ENCODE data around the gene HS3ST2. TPM values are rescaled to one million over a fixed set of nuclear protein-coding genes. Genes with fewer than 3 reads are reported as not detected.
A peak's percentile ranks its signal among the peaks of the same experiment; 100 is the strongest.

HS3ST2 gene
- not detected for total RNA-seq
- polyA plus RNA-seq, result not detected

DNA sequence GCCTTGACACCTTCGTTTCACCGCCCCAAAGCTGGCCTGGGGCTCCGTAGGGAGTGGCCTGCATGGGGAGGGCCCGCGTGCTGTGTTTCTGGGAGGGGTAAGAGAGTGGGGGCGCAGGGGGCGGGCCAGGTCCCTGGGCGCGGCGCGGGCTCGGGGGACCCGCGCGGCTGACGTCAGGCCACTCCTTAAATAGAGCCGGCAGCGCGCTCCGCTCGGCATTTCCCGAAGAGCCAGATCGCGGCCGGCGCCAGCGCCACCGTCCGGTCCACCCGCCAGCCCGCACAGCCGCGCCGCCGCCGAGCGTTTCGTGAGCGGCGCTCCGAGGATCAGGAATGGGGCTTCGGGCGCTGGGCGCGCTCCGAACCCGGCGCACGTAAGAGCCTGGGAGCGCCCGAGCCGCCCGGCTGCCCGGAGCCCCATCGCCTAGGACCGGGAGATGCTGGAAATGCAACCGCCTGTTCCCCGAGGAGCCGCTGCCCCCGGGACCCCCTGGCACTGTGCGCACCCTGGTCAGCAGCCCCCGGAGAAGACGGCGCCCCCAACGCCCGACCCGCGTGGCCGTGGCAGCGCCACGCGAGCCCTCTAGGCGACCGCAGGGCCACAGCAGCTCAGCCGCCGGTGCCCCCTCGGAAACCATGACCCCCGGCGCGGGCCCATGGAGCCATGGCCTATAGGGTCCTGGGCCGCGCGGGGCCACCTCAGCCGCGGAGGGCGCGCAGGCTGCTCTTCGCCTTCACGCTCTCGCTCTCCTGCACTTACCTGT lies at the start of gene HS3ST2:
Gene HS3ST2, plus strand, starts transcription at position 215 of the 763 bp plus-strand sequence. Its CDS starts 449 bp downstream, at position 664.
- POLR2A ChIA-PET, result no interaction called here
- peaks cover 31 to 47% of the 10 kb centered on the region in 2 donors for H3K27me3 Mint-ChIP-seq
- H3K27ac Mint-ChIP-seq, result peak within 1 kb of the TSS in 1 of 8 donors; percentile 76
- no peak within 1 kb of the TSS for H3K4me3 ChIP-seq (ENCODE audit: low read length)
- CTCF ChIA-PET, result no interaction called here
- H3K36me3 ChIP-seq (ENCODE audit: insufficient read depth, low read length), result no peaks in the 10 kb centered on the region
- H3K9me3 Mint-ChIP-seq, result peaks cover 0 to 2% (median 0%) of the 10 kb centered on the region in 5 donors
- no peaks in the 10 kb centered on the region for H3K4me1 Mint-ChIP-seq
- no peaks in the 10 kb centered on the region for H3K36me3 Mint-ChIP-seq
- H3K4me3 Mint-ChIP-seq, result peak within 1 kb of the TSS in 1 of 7 donors; percentile 69
- no peaks in the 10 kb centered on the region for H3K9me3 ChIP-seq (ENCODE audit: low read length)
- H3K27ac ChIP-seq (ENCODE audit: low read depth, low read length), result no peak within 1 kb of the TSS
- no peaks in the 10 kb centered on the region for H3K4me1 ChIP-seq (ENCODE audit: insufficient read depth, low read length)
- DNase-seq, result no peak
- peaks cover 8% of the 10 kb centered on the region for H3K27me3 ChIP-seq (ENCODE audit: insufficient read depth, low read length, poor library complexity, severe bottlenecking)

DNA sequence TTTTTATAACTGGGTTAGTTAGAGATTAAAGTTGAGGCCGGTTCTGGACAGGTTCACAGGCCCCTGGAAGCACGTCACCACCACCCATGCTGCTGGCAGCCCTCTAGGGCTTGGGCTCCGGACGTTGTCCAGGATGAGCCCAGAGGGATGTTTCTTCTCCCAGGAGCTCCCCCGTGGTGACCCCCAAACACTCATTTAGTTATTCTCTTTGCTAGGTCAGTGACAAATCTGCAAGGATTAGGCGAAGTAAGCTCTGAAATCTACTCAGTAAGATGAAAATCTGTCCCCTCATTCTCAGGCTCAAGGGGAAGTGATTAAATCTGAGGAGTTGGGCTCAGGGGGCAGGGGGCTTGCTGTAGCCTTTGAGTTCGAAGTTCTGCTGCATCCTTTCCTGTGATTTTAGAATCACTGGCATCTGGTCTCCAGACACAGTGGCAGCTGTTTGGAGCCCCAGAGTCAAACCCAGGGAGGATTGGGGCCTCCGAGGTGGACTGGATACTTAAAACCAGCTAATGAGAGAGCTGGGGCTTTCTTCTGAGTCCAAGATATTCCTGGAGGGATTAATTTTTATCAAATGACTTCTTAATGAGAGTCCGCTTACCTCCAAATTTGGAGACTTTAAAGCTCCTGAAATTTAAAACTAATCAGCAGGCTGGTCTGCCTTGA lies 49.2 kb upstream of the HS3ST2 start:
- no peaks in the 10 kb centered on the region for H3K36me3 ChIP-seq (ENCODE audit: insufficient read depth, low read length)
- no peaks in the 10 kb centered on the region for H3K9me3 ChIP-seq (ENCODE audit: low read length)
- H3K27ac Mint-ChIP-seq, result no peak overlapping the region
- H3K4me1 Mint-ChIP-seq, result no peaks in the 10 kb centered on the region
- no peaks in the 10 kb centered on the region for H3K27me3 ChIP-seq (ENCODE audit: insufficient read depth, low read length, poor library complexity, severe bottlenecking)
- H3K4me1 ChIP-seq (ENCODE audit: insufficient read depth, low read length), result no peaks in the 10 kb centered on the region
- POLR2A ChIA-PET, result no interaction called here
- no peak for DNase-seq
- no peak overlapping the region for H3K4me3 ChIP-seq (ENCODE audit: low read length)
- H3K36me3 Mint-ChIP-seq, result no peaks in the 10 kb centered on the region
- H3K27ac ChIP-seq (ENCODE audit: low read depth, low read length), result no peak overlapping the region
- peaks cover 3 to 47% of the 10 kb centered on the region in 2 donors for H3K27me3 Mint-ChIP-seq
- CTCF ChIA-PET, result no interaction called here
- H3K9me3 Mint-ChIP-seq, result peaks cover 0 to 1% (median 0%) of the 10 kb centered on the region in 5 donors
- no peak overlapping the region for H3K4me3 Mint-ChIP-seq

DNA sequence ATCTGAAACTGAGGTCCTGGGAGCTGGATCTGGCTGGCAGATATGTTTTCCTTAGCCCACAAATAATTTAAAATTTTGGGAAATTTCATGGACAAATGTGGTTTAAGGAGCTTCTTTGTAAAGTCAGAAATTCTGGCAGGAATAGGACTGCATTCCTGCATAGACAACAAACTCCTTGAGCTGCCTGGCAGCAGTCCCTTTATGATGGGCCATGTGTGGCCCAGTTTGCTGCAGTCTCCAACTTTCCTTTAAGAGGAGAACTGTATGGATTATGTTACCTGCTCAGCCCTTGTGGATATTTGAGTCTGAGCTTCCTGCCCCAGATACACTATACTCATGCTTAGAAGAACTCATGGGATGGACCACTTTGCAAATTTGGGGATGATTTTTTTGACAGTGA lies 48.5 kb upstream of the HS3ST2 start:
- Mint-ChIP-seq H3K4me1 (no peaks in the 10 kb centered on the region), H3K4me3 (no peak overlapping the region), H3K27me3 (peaks cover 5 to 48% of the 10 kb centered on the region in 2 donors), H3K27ac (peak overlapping the region in 1 of 8 donors; percentile 30), H3K9me3 (peaks cover 0 to 1% (median 0%) of the 10 kb centered on the region in 5 donors), H3K36me3 (no peaks in the 10 kb centered on the region)
- CTCF ChIA-PET, result no interaction called here
- Histone ChIP-seq H3K9me3 (ENCODE audit: low read length) (no peaks in the 10 kb centered on the region), H3K4me3 (ENCODE audit: low read length) (no peak overlapping the region), H3K27ac (ENCODE audit: low read depth, low read length) (no peak overlapping the region), H3K36me3 (ENCODE audit: insufficient read depth, low read length) (no peaks in the 10 kb centered on the region), H3K27me3 (ENCODE audit: insufficient read depth, low read length, poor library complexity, severe bottlenecking) (no peaks in the 10 kb centered on the region), H3K4me1 (ENCODE audit: insufficient read depth, low read length) (no peaks in the 10 kb centered on the region)
- DNase-seq, result no peak
- POLR2A ChIA-PET, result no interaction called here

DNA sequence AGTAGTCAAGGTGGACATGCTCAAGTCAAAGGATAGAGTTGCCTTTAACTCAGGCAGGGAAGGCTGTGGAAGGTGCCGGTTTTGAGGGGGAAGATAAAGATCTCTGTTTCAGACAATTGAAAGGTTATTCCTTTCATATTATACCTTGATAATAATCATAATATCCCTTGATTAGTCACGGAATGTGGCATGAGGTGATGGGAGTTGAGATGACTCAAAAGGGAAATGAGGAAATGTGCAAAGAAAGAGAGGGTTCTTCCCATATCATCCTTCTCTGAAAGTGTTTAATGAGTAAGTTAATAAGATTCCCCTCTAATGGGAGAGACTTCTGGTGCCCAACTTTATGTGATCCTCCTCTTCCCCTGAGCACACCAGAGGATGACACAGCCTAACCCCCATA lies 43.1 kb upstream of the HS3ST2 start:
- ChIA-PET POLR2A (no interaction called here), CTCF (no interaction called here)
- Histone ChIP-seq H3K4me3 (ENCODE audit: low read length) (no peak overlapping the region), H3K27me3 (ENCODE audit: insufficient read depth, low read length, poor library complexity, severe bottlenecking) (peaks cover 4% of the 10 kb centered on the region), H3K4me1 (ENCODE audit: insufficient read depth, low read length) (no peaks in the 10 kb centered on the region), H3K27ac (ENCODE audit: low read depth, low read length) (no peak overlapping the region), H3K9me3 (ENCODE audit: low read length) (no peaks in the 10 kb centered on the region), H3K36me3 (ENCODE audit: insufficient read depth, low read length) (no peaks in the 10 kb centered on the region)
- H3K36me3 Mint-ChIP-seq, result no peaks in the 10 kb centered on the region
- peaks cover 0 to 3% (median 0%) of the 10 kb centered on the region in 5 donors for H3K9me3 Mint-ChIP-seq
- peaks cover 17 to 73% of the 10 kb centered on the region in 2 donors for H3K27me3 Mint-ChIP-seq
- no peak overlapping the region for H3K27ac Mint-ChIP-seq
- no peak for DNase-seq
- no peaks in the 10 kb centered on the region for H3K4me1 Mint-ChIP-seq
- H3K4me3 Mint-ChIP-seq, result no peak overlapping the region

DNA sequence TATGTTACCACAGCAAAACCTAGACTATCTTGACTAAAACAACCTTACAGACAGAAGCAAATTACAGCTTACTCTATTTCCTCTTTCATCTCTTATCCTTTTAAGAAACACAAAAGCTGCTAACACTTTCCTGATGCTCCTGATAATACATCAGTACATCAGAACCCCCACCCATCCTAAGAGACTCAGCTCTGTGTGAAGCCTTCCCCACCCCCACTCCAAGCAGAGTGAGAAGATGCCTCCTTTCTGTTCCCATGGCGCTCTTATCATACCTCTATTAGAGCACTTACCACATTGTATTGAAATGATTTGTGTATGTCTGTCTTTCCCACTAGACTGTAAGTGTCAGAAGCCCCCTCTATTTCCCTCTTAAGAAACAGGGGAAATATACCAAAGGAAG lies 42.4 kb upstream of the HS3ST2 start:
- H3K4me1 Mint-ChIP-seq, result no peaks in the 10 kb centered on the region
- H3K4me3 Mint-ChIP-seq, result no peak overlapping the region
- H3K27me3 Mint-ChIP-seq, result peaks cover 17 to 75% of the 10 kb centered on the region in 2 donors
- ChIA-PET CTCF (no interaction called here), POLR2A (no interaction called here)
- Histone ChIP-seq H3K9me3 (ENCODE audit: low read length) (no peaks in the 10 kb centered on the region), H3K4me3 (ENCODE audit: low read length) (no peak overlapping the region), H3K27ac (ENCODE audit: low read depth, low read length) (no peak overlapping the region), H3K4me1 (ENCODE audit: insufficient read depth, low read length) (no peaks in the 10 kb centered on the region), H3K36me3 (ENCODE audit: insufficient read depth, low read length) (no peaks in the 10 kb centered on the region), H3K27me3 (ENCODE audit: insufficient read depth, low read length, poor library complexity, severe bottlenecking) (peaks cover 4% of the 10 kb centered on the region)
- peaks cover 0 to 3% (median 0%) of the 10 kb centered on the region in 5 donors for H3K9me3 Mint-ChIP-seq
- no peaks in the 10 kb centered on the region for H3K36me3 Mint-ChIP-seq
- no peak overlapping the region for H3K27ac Mint-ChIP-seq
- DNase-seq, result no peak

DNA sequence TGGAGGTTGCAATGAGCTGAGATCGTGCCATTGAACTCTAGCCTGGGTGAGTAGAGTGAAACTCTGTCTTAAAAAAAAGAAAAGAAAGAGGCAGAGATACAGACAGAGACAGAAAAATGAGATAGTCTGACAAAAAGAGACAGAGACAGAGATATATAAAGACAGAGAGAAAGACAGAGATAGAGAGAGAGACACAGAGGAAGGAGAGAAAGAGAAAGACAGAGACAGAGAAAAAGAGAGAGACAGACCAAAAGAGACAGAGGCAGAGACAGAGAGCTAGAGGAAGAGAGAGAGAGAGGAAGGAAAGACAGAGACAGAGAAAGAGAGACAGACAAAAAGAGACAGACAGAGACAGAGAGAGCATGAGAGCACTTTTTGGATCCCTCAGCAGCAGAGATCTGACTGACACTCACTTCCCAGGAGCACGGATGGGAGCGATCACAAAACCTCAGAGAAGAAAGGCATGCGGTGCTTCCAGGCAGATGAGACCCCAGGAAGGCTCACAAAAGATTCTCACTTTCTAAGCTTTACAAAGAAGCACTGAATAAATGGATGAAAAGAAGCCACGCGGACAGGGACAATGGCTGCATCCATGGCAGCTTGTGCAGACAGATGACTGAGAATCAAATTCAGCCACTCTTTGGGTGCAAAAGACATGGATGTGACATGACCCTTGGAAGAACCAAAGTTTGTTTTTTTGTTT lies 38.6 kb upstream of the HS3ST2 start:
- no peaks in the 10 kb centered on the region for H3K4me1 Mint-ChIP-seq
- no peak overlapping the region for H3K27ac Mint-ChIP-seq
- ChIA-PET CTCF (no interaction called here), POLR2A (no interaction called here)
- H3K27me3 Mint-ChIP-seq, result peaks cover 19 to 63% of the 10 kb centered on the region in 2 donors
- no peaks in the 10 kb centered on the region for H3K4me1 ChIP-seq (ENCODE audit: insufficient read depth, low read length)
- no peaks in the 10 kb centered on the region for H3K36me3 ChIP-seq (ENCODE audit: insufficient read depth, low read length)
- H3K4me3 ChIP-seq (ENCODE audit: low read length), result no peak overlapping the region
- H3K9me3 Mint-ChIP-seq, result peaks cover 0 to 2% (median 0%) of the 10 kb centered on the region in 5 donors
- H3K36me3 Mint-ChIP-seq, result no peaks in the 10 kb centered on the region
- peaks cover 4% of the 10 kb centered on the region for H3K27me3 ChIP-seq (ENCODE audit: insufficient read depth, low read length, poor library complexity, severe bottlenecking)
- no peak for DNase-seq
- H3K4me3 Mint-ChIP-seq, result no peak overlapping the region
- no peak overlapping the region for H3K27ac ChIP-seq (ENCODE audit: low read depth, low read length)
- no peaks in the 10 kb centered on the region for H3K9me3 ChIP-seq (ENCODE audit: low read length)

DNA sequence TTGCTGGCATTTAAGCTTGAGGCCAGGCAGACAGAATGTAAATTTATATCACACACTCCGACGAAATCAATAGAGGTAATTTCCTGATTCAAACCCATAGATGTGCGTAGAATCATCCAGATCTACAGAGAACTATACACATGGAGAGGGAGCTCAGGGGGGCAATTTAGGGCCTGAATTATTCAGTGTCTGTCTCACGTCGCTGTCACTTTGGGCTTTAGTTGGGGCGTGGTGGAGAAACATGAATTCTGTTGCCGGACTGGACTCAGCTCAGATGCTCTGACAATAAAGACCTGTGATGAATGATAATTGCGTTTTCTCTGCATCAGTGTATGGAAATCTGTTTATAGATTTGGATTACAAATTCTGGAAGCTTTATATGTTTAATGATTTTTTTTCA lies 32.5 kb upstream of the HS3ST2 start:
- Histone ChIP-seq H3K27ac (ENCODE audit: low read depth, low read length) (no peak overlapping the region), H3K4me1 (ENCODE audit: insufficient read depth, low read length) (no peaks in the 10 kb centered on the region), H3K4me3 (ENCODE audit: low read length) (no peak overlapping the region), H3K27me3 (ENCODE audit: insufficient read depth, low read length, poor library complexity, severe bottlenecking) (no peaks in the 10 kb centered on the region), H3K9me3 (ENCODE audit: low read length) (no peaks in the 10 kb centered on the region), H3K36me3 (ENCODE audit: insufficient read depth, low read length) (no peaks in the 10 kb centered on the region)
- no peaks in the 10 kb centered on the region for H3K4me1 Mint-ChIP-seq
- H3K27ac Mint-ChIP-seq, result no peak overlapping the region
- no peak overlapping the region for H3K4me3 Mint-ChIP-seq
- H3K9me3 Mint-ChIP-seq, result no peaks in the 10 kb centered on the region
- H3K27me3 Mint-ChIP-seq, result peaks cover 8 to 11% of the 10 kb centered on the region in 2 donors
- H3K36me3 Mint-ChIP-seq, result no peaks in the 10 kb centered on the region
- ChIA-PET CTCF (no interaction called here), POLR2A (no interaction called here)
- DNase-seq, result no peak

DNA sequence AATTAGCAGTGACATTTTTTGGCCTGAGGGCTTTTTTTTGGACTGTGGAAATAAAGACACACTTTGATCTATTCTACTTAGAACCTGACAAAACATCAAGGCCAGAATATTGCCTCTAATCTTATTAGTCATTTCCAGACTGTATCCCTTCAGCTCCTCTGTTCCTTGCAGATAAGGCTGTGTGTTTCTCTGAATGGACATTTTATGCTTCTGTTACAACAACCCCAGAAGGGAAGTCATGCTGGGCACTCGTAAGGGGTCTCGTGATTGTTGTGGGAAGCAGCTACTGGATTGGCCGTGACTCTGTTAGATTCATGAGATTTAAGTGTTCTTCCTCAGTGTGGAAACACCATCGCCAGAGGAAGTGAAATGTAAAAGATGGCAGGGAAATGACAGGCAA lies 31.6 kb upstream of the HS3ST2 start:
- ChIA-PET CTCF (no interaction called here), POLR2A (no interaction called here)
- H3K4me1 Mint-ChIP-seq, result no peaks in the 10 kb centered on the region
- H3K36me3 Mint-ChIP-seq, result no peaks in the 10 kb centered on the region
- H3K27ac Mint-ChIP-seq, result no peak overlapping the region
- H3K9me3 Mint-ChIP-seq, result no peaks in the 10 kb centered on the region
- H3K36me3 ChIP-seq (ENCODE audit: insufficient read depth, low read length), result no peaks in the 10 kb centered on the region
- no peaks in the 10 kb centered on the region for H3K4me1 ChIP-seq (ENCODE audit: insufficient read depth, low read length)
- H3K9me3 ChIP-seq (ENCODE audit: low read length), result no peaks in the 10 kb centered on the region
- no peak overlapping the region for H3K4me3 ChIP-seq (ENCODE audit: low read length)
- no peak overlapping the region for H3K4me3 Mint-ChIP-seq
- H3K27ac ChIP-seq (ENCODE audit: low read depth, low read length), result no peak overlapping the region
- DNase-seq, result no peak
- H3K27me3 ChIP-seq (ENCODE audit: insufficient read depth, low read length, poor library complexity, severe bottlenecking), result no peaks in the 10 kb centered on the region
- H3K27me3 Mint-ChIP-seq, result peaks cover 6 to 7% of the 10 kb centered on the region in 2 donors

Data from CD8-positive, alpha-beta memory T cell (primary cell).